Astrocyte (in vitro differentiated cells and primary cell): ENCODE data around the gene RIOK2.

Experiments
- EZH2 ChIP-seq: IDR thresholded peaks from 2 replicates; pipeline ENCODE4 v1.6.1; 2012; ENCODE audit warnings: mild to moderate bottlenecking, low read length, inconsistent platforms; ENCODE audit not compliant: insufficient read depth
- TF ChIP-seq, protein P1 (sequence below): IDR thresholded peaks from 2 replicates; pipeline ENCODE4 v1.5.1; 2011; ENCODE audit warnings: low read depth, mild to moderate bottlenecking, inconsistent platforms, low read length, moderate library complexity; ENCODE audit not compliant: insufficient read depth

DNA sequence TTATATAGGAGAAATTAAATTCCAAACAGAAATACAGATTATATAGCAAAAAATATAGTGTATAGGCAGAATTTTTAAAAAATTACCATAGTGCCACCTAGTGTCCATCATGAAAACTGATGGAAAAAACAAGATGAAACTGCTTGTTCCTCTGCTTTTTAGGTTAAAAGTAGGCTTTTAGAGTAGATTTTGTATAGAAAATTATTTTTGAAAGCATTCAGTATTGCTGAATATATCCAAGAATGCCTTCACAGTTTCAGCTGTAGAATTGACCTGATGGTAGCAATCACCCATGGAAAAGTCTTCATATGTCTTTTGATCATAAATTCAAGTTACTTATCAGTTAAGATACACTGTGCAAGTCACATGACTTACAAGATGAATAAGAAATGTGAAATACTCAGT is 19.7 kb downstream of the RIOK2 start:
- TF ChIP-seq EZH2: no peak
- TF ChIP-seq, protein P1, sequence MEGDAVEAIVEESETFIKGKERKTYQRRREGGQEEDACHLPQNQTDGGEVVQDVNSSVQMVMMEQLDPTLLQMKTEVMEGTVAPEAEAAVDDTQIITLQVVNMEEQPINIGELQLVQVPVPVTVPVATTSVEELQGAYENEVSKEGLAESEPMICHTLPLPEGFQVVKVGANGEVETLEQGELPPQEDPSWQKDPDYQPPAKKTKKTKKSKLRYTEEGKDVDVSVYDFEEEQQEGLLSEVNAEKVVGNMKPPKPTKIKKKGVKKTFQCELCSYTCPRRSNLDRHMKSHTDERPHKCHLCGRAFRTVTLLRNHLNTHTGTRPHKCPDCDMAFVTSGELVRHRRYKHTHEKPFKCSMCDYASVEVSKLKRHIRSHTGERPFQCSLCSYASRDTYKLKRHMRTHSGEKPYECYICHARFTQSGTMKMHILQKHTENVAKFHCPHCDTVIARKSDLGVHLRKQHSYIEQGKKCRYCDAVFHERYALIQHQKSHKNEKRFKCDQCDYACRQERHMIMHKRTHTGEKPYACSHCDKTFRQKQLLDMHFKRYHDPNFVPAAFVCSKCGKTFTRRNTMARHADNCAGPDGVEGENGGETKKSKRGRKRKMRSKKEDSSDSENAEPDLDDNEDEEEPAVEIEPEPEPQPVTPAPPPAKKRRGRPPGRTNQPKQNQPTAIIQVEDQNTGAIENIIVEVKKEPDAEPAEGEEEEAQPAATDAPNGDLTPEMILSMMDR: peak; percentile 45
